Measurements from ENCODE around the gene SLC2A4.

GRCh38 chr17:7249830-7250229 is 31.7 kb upstream of the SLC2A4 start:
- TF ChIP-seq CTCF (conservative IDR thresholded peaks at IDR 0.05; ENCODE audit: low read depth in 2 of 2) = no peak
- TF ChIP-seq POLR2AphosphoS5 (IDR thresholded peaks at IDR 0.05; ENCODE audit: low read depth) = no peak

Measured in GM23338 (cell line).